GM06990 (cell line): ENCODE results near the gene FUBP1.

Source experiments
- DNase-seq: peaks from one replicate; pipeline ENCODE4 v3.0.0-alpha.2; 2011; ENCODE audit not compliant: insufficient read length; ENCODE audit errors: extremely low read depth
- H3K27me3 ChIP-seq: replicated peaks from 2 replicates; pipeline ENCODE4 v1.6.0; 2011; ENCODE audit warnings: low read length; ENCODE audit not compliant: control insufficient read depth, insufficient read depth
- H3K36me3 ChIP-seq: 2 replicates; pipeline ENCODE4 v1.5.1; 2011; ENCODE audit warnings: low read length; ENCODE audit not compliant: control insufficient read depth, insufficient read depth
- H3K4me3 ChIP-seq: replicated peaks from 2 replicates; pipeline ENCODE4 v1.5.1; 2011; ENCODE audit warnings: low read depth, mild to moderate bottlenecking, control low read depth, low read length
- TF ChIP-seq, protein P1 (sequence below): IDR thresholded peaks from 2 replicates; pipeline ENCODE4 v1.5.1; 2011; ENCODE audit warnings: low read length, control low read depth, mild to moderate bottlenecking, inconsistent platforms; ENCODE audit not compliant: insufficient read depth, poor library complexity, severe bottlenecking

Gene FUBP1

GRCh38 chr1:77976433-77977076, 2.3 kb downstream of the FUBP1 start:
- TF ChIP-seq, protein P1, sequence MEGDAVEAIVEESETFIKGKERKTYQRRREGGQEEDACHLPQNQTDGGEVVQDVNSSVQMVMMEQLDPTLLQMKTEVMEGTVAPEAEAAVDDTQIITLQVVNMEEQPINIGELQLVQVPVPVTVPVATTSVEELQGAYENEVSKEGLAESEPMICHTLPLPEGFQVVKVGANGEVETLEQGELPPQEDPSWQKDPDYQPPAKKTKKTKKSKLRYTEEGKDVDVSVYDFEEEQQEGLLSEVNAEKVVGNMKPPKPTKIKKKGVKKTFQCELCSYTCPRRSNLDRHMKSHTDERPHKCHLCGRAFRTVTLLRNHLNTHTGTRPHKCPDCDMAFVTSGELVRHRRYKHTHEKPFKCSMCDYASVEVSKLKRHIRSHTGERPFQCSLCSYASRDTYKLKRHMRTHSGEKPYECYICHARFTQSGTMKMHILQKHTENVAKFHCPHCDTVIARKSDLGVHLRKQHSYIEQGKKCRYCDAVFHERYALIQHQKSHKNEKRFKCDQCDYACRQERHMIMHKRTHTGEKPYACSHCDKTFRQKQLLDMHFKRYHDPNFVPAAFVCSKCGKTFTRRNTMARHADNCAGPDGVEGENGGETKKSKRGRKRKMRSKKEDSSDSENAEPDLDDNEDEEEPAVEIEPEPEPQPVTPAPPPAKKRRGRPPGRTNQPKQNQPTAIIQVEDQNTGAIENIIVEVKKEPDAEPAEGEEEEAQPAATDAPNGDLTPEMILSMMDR, result no peak
- H3K4me3 ChIP-seq, result peak overlapping the region; percentile 97
- no peaks in the 10 kb centered on the region; the same call in 1 of the 2 replicates for H3K36me3 ChIP-seq
- DNase-seq, result no peak
- no peaks in the 10 kb centered on the region for H3K27me3 ChIP-seq

- TF ChIP-seq, protein P1, result no peak
- no peak for DNase-seq
- peak overlapping the region; percentile 97 for H3K4me3 ChIP-seq
- no peaks in the 10 kb centered on the region for H3K27me3 ChIP-seq
- H3K36me3 ChIP-seq, result no peaks in the 10 kb centered on the region; the same call in 1 of the 2 replicates
Measured at GRCh38 chr1:77975907-77976306, 3.0 kb downstream of the FUBP1 start.

- H3K27me3 ChIP-seq, result no peaks in the 10 kb centered on the region
- no peaks in the 10 kb centered on the region; the same call in 1 of the 2 replicates for H3K36me3 ChIP-seq
- TF ChIP-seq, protein P1, result no peak
- DNase-seq, result no peak
- H3K4me3 ChIP-seq, result peak overlapping the region; percentile 97
Measured at GRCh38 chr1:77975386-77975785, 3.5 kb downstream of the FUBP1 start.

GRCh38 chr1:77972080-77972479, 6.8 kb downstream of the FUBP1 start:
- Histone ChIP-seq H3K27me3 (no peaks in the 10 kb centered on the region), H3K36me3 (peaks cover 2% of the 10 kb centered on the region), H3K4me3 (no peak overlapping the region)
- TF ChIP-seq, protein P1, result no peak
- DNase-seq, result no peak

DNA sequence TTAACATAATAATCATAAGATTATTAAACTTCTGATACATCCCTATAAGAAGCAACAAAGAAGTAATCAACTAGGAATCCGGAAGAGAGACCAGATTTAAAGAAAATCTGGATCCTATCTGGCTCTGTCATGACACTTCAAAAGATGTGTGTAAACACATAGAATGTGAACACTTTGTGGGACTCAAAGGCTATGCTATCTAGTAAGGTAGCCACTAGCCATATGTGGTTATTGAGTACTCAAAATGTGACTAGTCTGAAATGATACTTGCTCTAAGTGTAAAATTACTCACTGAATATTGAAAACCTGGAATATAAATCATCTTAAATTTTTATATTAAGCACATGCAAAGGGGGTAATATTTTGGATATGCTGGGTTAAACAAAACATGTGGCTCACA, 8.7 kb downstream of the FUBP1 start:
- Histone ChIP-seq H3K27me3 (no peaks in the 10 kb centered on the region), H3K36me3 (peaks cover 5% of the 10 kb centered on the region), H3K4me3 (no peak overlapping the region)
- DNase-seq, result no peak
- TF ChIP-seq, protein P1, result no peak

GRCh38 chr1:77966291-77966690, 12.6 kb downstream of the FUBP1 start:
- peaks cover 10% of the 10 kb centered on the region for H3K36me3 ChIP-seq

More at GRCh38 chr1:77966291-77966690, 12.6 kb downstream of the FUBP1 start:
- Histone ChIP-seq H3K27me3 (no peaks in the 10 kb centered on the region), H3K4me3 (no peak overlapping the region)
- no peak for DNase-seq
- TF ChIP-seq, protein P1, result no peak
